SU-DHL-6 (cell line): Measurements from ENCODE around the gene TTC39B.

Experiments
- CTCF ChIP-seq: fragments of 200-600 bp; sonication (generic); IDR thresholded peaks from one replicate; pipeline ENCODE4 v1.5.1; 2017; ENCODE audit warnings: antibody characterized with exemption, mild to moderate bottlenecking, low read length, moderate library complexity; ENCODE audit not compliant: insufficient read depth, poor library complexity, severe bottlenecking
- EZH2phosphoT487 ChIP-seq: fragments of 200-600 bp; sonication (generic), shearing (Covaris generic); conservative IDR thresholded peaks from 2 replicates; pipeline ENCODE4 v1.6.1; 2018; ENCODE audit warnings: mild to moderate bottlenecking, antibody characterized with exemption, low read length, moderate library complexity, mixed read lengths

DNA sequence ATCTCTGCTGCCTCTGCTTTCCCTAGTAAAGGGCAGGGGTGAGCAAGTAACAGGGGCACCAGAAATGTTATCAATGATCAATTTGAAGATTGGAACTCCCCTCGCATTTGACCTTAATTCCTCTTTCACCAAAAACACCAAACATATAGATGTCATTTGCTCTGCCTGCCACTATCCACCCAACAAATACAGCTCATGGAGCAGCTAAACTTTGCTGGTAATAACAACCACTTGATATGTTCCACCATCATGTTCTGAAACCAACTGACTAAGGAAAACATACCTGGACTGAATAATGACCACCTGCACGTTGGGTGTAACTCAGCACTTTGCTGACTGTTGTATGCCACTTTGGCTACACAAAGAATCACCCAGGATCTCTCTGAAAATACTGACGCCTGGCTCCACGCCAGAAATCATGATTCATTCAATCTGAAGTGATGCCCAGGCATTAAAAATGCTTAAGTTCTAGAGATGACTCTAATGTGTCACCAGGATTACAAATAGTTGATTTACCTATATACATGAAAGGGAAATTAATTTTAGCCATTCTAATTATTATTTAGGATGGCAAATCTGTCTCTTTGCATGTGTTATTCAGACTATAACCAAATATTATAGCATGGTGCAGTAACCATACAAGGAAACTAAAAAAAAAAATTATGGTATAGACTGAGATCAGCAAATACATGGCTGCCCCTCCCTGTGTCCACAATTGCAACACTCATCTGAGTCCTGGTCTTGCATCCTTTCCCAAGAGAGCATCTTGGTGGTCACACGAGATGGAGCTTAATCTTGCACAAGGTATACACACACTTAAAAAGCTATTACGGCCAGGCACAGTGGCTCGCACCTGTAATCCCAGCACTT is 43.1 kb upstream of the TTC39B start:
- no peak for TF ChIP-seq CTCF
- no peak for TF ChIP-seq EZH2phosphoT487
